Fibroblast of gingiva (primary cell): ENCODE data around the gene LAMP1.
"Not testable (repeated sequence)": the region's sequence is repeated elsewhere in the genome, so short reads cannot be mapped to it uniquely, and the experiment has no call there.

ENCODE experiments used
- DNase-seq: peaks from one replicate; pipeline ENCODE4 v3.0.0-alpha.2; 2011; ENCODE audit warnings: low read depth

The LAMP1 gene

GRCh38 chr13:113297370-113298042 lies 467 bp downstream of the LAMP1 start:
- no peak for DNase-seq

DNA sequence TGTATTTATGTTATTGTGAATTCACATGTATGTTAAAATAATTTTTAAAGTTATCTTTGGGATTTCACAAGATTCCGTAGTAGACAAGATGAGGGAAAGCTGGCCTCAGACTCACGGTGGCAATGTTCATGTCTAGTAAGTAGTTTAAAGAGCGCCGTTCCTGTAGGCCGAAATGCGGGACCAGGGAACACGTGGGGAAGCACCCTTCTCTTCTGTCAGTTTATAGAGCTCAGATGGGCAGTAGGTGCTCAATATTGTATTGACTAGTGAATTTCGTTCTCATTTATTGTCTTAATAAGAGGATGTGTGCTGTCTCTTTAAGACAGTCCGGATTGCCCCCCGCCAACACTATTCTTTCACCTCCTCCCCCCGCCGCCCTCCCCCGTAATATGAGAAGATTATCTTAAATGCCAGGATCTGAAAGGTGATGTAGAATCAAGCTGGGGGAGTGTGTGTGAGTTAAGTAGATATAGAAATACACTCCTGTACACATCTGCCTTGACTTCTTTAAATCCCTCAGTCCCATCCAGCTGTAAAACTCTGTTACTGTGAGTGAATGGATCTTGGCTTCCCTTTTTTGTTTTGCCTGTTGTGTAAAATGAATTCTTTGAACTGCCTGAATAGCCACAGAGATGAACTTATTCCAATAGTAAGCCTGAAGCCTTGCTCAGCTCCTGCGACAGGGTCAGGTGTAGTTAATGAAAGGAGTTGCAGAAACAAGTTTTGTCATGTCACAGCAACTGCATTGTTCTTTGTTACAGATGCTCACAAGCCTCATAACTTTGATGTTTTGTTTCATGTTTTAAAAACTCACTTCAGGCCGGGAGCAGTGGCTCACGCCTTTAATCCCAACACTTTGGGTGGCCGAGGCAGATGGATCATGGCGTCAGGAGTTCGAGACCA lies 1.3 kb downstream of the LAMP1 start:
- no peak for DNase-seq

GRCh38 chr13:113299951-113300350 lies 2.9 kb downstream of the LAMP1 start:
- DNase-seq = no peak

DNA sequence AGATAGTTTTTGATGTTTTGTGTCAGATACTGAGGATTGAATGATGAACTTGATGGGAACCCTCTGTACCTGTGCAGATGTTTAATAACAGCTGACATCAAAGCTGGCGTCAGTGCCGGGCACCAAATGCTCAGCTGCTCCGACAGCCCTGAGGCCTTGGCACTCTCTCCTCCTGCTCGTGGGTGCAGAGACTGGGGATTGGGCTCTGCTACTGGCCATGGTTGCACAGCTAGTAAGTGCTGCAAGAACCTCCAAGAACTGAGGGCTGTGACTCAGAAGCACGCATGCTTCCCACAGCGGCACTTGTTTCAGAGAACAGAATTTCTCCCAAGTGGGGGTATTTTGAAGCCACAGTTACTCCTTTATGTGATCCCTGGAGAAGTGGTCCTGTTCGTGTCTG lies 5.9 kb downstream of the LAMP1 start:
- no peak for DNase-seq

- no peak for DNase-seq
Observed at GRCh38 chr13:113304121-113304520, 7.1 kb downstream of the LAMP1 start.

DNA sequence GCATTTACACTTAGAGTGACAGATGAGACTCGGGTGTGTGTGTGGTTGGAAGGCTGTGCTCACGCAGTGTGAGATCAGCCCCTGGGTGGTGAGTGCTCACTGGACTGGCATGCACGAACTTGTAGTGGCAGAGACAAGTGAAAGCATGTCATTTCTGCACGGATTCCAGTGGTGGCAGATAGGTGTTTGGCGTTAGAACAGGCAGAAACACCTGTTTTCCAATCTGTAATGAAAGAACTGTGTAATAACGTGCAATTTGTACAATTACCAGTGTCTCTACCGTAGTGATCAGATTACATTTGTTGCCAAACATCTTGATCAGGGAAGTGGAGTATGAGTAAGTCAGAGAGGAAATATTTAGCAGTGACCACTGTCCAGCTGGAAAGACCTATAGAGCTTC lies 8.2 kb downstream of the LAMP1 start:
- peak; percentile 60 for DNase-seq

DNA sequence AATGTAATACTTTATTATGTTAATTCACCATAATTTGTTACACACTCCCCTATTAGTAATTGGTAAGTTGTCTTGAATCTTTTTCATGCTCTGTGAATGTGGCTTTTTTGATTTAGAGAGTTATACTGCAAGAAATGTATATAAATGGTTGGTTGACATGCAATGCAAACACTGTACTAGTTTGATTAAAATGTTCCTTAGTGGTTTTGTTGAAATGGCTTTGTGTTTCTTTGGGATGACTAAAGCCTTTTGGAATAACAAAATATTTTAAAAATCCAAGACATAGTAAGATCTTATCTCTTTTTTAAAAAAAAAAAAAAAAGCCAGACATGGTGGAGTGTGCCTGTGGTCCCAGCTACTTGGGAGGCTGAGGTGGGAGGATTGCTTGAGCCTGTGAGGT lies 10.5 kb downstream of the LAMP1 start:
- DNase-seq = no peak

GRCh38 chr13:113309473-113309872 lies 12.4 kb downstream of the LAMP1 start:
- DNase-seq = no peak

DNA sequence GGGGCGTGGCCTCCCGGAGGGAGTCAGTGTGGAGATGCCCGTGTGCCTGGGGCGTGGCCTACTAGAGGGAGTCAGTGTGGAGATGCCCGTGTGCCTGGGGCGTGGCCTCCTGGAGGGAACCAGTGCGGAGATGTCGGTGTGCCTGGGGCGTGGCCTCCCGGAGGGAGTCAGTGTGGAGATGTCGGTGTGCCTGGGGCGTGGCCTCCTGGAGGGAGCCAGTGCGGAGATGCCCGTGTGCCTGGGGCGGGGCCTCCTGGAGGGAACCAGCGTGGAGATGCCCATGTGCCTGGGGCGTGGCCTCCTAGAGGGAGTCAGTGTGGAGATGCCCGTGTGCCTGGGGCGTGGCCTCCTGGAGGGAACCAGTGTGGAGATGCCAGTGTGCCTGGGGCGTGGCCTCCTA lies 17.1 kb downstream of the LAMP1 start:
- not testable (repeated sequence) for DNase-seq

DNA sequence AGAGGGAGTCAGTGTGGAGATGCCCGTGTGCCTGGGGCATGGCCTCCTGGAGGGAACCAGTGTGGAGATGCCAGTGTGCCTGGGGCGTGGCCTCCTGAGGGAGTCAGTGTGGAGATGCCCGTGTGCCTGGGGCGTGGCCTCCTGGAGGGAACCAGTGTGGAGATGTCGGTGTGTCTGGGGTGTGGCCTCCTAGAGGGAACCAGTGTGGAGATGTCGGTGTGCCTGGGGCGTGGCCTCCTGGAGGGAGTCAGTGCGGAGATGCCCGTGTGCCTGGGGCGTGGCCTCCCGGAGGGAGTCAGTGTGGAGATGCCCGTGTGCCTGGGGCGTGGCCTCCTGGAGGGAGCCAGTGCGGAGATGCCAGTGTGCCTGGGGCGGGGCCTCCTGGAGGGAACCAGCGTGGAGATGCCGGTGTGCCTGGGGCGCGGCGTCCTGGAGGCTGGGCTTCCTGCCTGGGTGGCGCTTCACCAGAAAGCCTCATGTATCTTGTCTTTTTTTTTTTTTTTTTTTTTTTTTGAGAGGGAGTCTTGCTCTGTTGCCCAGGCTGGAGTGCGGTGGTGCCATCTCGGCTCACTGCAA lies 17.9 kb downstream of the LAMP1 start:
- not testable (repeated sequence) for DNase-seq

DNA sequence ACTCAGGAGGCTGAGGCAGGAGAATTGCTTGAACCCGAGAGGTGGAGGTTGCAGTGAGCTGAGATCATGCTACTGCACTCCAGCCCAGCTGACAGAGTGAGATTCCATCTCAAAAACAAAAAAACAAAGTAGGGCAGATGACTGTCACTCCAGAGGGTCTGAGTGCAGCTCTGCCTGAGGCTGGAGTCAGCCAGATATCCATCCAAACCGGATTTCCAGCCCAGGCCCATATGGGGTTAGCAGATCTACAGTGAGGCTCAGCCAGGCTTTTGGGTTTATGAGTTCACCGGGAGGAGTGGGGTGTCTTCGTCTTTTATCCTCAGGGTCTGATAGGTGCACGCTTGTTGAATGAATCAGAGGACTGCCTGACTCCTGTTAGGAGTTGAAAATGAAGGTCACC lies 19.0 kb downstream of the LAMP1 start:
- DNase-seq = no peak

DNA sequence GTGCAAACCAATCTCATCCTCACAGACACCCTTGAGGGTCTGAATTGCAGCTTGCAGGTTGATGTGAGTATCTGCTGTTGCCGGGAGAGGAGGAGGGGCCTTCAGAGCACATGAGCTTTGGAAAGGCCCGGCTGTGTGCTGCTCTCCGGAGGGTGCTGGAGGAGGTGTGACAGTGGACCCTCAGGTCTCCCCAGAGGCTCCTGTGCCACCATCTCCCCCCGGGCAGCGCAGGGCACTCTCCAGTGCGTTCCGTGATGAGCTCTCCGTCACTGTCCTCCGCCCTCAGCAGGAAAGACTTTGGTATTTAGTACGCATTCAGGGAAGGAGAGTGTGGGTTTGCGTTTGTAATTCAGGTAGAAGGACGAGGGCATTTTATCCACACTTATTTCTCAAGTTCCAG lies 20.0 kb downstream of the LAMP1 start:
- no peak for DNase-seq

DNA sequence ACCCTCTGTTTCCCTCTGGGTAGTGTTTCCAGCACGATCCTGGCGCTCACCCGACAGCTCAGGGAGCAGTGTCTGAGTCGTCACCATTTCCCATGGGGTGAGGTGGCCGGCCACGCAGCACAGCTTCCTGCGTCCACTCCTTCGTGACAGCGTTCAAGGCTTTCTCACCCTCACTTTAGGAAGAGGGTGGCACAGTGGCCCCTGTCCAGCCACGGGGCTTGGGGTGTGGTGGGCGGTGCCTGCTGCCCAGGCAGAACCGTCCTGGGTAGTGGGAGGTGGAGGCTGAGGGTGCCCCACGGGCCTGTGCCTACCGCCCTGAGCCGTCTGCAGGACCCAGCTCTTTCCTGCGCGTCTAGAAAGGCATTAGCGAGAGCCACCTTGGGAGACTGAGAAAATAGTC lies 21.9 kb downstream of the LAMP1 start:
- no peak for DNase-seq

- no peak for DNase-seq
Observed at GRCh38 chr13:113319371-113319770, 22.3 kb downstream of the LAMP1 start.

DNA sequence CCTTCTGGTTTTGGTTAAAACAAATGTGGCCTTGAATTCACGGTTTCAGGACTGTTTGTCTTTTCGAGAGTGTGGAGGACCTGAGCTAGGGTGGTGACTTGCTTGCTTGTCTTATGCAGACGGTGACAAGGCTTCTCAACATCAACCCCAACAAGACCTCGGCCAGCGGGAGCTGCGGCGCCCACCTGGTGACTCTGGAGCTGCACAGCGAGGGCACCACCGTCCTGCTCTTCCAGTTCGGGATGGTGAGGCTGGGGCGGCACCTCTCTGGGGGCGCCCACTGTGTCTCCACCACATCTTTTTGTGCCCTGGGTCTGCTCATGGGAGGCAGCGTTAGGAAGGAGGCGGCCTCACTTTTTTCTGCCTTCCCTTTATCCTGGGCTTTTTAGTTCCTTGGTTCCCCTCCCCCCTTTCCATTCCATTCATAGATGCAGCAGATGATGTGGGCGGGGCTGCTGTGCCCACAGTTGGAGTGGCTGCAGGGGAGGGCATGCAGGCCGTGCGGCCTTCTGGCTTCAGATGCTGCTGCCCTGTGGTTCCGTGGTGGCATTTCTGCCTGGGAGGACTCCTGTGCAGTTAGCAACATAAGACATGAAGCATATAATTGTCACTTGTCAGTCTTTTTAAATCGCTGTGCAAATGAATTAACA lies 23.3 kb downstream of the LAMP1 start:
- DNase-seq = no peak

- no peak for DNase-seq
Observed at GRCh38 chr13:113321546-113321945, 24.5 kb downstream of the LAMP1 start.

GRCh38 chr13:113322043-113322461 lies 25.0 kb downstream of the LAMP1 start:
- DNase-seq = no peak

- no peak for DNase-seq
Observed at GRCh38 chr13:113322890-113323651, 26.0 kb downstream of the LAMP1 start.

- DNase-seq = no peak
Observed at GRCh38 chr13:113323869-113324268, 26.8 kb downstream of the LAMP1 start.

GRCh38 chr13:113324398-113324797 lies 27.4 kb downstream of the LAMP1 start:
- no peak for DNase-seq

DNA sequence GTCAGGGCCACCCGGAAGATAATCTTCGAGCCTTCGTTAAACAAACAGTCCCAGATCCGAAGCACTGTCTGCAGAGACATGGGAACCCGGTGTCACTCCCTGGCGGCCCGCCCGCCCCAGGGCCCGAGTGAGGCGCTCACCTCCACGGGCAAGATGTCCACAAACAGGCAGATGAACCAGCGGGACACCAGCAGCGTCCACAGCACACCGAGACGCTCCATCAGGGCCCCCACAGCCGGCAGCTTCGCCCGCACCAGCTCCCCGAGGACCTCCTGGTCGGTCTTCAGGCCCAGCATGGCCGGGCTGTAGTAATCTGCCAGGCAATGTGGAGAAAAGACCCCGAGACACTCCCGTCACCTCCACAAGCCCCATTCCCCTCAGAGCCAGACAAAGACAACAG lies 28.7 kb downstream of the LAMP1 start:
- no peak for DNase-seq

DNA sequence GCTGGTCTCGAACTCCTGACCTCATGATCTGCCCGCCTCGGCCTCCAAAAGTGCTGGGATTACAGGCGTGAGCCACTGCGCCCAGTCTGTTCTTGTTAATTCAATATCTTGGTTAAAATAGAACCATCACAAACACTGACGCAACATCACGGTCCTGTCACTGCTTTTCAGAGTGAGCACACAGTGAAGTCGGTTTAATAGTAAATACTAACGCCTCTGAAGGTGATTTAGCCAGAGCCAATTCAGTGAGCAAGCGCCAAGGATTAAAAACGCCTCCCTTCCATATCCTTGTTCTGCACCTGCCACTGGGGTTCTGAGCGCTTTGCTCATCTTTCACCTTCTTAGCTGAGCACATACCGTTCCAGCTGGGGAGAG lies 30.3 kb downstream of the LAMP1 start:
- no peak for DNase-seq
